GM12872 (cell line): ENCODE data around the gene DNMT3B.

Experiments
- TF ChIP-seq, protein P1 (sequence below): IDR thresholded peaks from 3 replicates; pipeline ENCODE4 v1.5.1; 2011; ENCODE audit warnings: low read depth, mild to moderate bottlenecking, low read length, moderate library complexity; ENCODE audit not compliant: insufficient read depth

Gene DNMT3B

DNA sequence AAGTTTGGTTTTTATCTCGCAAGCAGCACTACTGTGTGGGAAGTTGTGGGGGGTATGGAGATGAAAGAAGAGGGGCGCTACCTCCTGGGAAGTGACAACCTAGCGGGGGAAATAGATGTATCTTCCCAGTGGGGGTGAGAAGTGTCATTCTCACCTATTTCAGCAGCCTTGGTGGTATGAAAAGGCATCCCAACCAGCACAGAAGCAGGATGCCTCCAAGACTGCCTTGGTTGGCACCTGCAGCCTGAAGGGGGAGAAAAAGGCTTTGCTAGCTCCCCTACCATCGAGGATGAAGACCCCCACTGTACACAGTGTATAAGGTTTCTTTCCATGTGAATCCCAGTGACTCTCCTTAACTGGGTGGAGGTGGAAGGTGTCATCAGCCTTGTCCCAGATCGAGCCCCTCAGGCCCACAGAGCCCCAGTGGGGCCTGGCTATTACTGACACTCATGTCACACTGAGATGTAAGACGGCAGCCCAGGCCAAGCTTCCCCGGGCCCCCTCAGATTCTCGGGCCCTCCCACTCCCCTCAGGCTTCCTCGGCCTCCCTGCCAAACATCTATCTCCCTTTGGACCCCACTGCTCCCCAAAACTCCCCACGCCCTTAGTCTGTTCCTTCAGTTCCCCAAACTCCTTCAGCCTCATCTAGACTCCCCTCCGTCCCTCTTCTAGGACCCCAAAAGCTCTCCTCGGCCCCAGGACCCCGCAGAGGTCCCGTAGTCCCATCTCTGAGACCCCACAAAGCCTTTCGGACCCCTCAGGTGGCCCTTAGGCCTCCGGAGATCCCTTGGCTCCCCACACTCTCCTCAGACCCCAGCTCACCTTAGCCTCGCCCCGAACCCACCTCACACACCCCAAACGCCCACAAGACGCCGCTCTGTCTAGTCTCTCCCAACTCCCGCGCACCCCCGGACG, 19.6 kb upstream of the DNMT3B start:
- TF ChIP-seq, protein P1, sequence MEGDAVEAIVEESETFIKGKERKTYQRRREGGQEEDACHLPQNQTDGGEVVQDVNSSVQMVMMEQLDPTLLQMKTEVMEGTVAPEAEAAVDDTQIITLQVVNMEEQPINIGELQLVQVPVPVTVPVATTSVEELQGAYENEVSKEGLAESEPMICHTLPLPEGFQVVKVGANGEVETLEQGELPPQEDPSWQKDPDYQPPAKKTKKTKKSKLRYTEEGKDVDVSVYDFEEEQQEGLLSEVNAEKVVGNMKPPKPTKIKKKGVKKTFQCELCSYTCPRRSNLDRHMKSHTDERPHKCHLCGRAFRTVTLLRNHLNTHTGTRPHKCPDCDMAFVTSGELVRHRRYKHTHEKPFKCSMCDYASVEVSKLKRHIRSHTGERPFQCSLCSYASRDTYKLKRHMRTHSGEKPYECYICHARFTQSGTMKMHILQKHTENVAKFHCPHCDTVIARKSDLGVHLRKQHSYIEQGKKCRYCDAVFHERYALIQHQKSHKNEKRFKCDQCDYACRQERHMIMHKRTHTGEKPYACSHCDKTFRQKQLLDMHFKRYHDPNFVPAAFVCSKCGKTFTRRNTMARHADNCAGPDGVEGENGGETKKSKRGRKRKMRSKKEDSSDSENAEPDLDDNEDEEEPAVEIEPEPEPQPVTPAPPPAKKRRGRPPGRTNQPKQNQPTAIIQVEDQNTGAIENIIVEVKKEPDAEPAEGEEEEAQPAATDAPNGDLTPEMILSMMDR: no peak

DNA sequence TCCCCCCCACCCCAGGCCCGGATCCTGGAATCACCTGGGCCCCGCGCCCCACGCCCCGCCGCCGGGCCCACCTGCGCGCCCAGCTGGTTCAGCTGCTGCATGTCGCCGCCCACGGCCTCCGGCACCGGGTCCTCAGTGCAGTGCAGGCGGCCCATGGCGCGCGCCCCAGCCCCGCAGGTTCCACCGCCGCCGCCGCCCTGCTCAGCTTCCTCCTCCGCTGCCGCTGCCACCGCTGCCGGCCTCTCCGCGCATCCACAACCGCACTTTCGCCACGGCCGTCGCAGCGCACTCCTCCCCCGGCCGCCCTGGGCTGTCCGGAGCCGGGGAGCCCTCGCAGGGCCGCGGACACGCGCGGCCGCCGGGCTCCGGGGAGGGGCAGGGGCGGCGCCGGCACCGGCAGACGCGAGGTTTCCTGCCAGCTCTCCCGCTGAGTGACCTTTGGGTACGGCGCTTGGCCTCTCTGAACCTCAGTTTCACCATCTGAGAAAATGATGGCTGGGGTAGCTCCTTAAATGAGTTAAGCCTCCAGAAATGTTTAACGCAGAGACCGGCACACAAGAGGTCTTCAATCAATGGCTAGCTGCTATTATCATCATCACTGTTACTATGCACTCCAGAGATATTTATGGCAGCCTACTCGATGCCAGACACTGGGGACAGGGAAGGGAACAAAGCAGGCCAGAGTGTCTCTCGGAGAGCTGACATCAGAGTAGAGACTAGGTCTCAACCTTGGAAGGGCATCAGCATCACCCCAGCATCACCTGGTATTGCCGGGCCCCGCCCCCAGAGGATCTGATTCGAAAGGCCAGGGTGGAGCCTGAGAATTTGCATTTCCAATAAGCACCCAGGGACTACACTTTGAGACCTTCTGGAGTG, 18.7 kb upstream of the DNMT3B start, which contains the start of gene COMMD7:
Gene COMMD7, minus strand, starts transcription at position 231 of the 876 bp plus-strand sequence. Its CDS starts 76 bp downstream, at position 155.
- TF ChIP-seq, protein P1: no peak

DNA sequence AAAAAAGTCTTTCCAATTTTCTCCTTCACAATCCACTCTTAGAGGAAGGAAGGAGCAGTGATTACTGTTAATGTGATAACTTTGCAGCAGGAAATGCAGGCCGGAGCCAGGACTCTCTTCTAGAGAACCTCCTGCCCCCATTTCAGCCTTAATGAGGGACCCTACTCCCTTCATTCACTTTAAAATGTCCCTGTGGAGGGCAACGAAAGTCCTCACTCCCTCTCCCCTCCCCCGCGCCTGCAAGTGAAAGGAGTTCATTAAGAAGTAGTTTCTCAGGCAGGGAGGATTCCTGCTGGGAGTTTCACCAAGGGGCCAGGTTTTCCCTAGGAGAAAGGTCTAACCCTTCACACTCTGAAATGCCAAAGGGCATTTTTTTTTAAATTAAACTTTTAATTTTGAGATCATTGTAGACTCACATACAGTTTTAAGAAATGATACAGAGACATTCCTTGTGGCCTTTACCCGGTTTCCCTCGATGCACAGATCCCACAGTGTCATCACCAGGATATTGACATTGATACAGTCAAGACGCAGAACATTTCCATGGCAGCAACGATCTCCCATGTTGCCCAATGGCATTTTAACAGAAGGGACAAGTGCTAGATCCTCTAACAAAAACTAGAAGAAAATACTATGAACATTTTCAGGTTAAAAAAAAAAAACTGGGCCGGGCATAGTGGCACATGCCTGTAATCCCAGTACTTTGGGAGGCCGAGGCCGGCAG, 12.1 kb upstream of the DNMT3B start:
- TF ChIP-seq, protein P1: no peak

DNA sequence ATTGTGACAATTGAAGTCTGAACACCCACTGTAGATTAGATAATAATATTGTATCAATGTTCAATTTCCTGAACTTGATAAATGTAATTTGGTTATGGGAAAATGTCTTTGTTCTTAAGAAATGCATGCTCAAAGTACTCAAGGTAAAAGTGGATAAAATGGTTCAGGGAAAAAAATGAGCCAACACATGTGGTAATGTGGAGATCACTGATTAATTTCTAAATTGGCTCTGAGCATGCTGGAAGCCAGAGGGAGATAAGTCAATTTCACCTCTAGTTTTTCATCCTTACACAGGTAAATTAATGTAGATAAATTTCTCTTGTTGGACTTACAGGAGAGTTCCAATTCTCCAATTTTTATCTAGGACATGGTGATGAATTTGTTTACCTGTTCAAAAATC, 10.9 kb upstream of the DNMT3B start:
- TF ChIP-seq, protein P1: no peak

DNA sequence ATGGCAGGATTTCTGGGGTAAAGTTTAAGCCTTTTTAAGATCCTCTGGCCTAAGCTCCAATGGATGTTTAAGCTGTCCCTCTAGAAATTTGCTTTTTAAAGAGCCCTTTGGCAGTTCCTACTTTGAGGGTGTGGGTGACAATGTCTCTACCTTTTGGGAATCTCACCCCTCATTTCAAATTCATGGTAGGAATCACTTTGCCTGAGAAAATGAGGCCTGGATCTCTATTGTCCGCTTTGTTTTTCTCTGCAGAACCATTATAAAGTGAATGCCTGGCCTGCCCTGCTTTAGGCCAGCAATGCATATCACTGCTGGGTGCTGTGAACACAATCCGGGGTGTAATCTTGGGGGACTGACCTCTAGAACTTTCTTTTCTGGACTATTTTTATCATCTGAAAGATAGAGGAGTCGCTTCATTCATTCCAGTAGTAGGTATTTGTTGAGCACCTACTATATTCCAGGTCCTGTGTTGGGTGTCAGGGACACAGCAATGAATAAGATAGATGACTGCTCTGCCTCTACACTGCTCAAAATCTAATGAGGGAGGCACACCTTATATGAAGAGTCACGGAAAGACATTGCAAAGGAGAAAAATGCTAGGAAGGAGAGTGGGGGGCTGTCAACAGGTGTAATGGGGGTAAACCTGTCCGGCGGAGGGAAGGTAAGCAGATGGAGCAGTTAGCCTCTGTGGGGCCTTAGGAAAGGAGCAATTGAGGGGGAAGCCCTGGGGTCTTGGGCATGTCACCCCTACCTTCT, 10.3 kb upstream of the DNMT3B start:
- TF ChIP-seq, protein P1: no peak

DNA sequence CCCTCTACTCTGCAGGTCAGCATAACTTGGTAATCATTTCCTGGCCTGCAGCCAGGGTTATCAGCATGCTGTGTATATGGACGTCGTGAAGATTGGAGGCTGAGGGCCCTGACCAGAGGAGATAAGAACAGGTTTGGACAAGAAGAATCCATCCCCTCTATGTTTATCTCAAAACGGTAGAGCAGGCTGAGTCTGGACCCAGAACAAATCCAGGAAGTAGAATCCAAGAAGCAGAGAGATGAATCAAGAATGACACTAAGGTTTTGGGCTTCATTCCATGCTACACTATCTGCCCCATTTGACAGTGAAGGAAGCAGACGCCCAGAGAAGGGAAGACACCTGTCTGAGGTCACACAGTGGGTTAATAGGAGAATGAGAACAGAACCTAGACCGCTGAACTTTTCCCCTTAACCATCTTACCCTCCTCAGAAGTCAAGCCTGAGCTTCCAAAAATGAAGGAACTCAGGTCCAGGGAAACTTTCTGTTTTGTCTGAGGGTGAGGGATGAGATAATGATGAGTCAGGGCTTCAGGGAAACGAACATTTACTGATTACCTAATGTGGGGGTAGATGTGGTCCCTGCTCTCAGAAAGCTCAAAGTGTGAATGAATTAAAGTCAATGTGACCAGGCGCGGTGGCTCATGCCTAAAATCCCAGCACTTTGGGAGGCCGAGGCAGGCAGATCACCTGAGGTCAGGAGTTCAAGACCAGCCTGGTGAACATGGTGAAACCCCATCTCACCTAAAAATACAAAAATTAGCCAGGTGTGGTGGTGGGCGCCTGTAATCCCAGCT, 9.5 kb upstream of the DNMT3B start:
- TF ChIP-seq, protein P1: no peak
